Measurements from ENCODE around the gene P3H4.

GRCh38 chr17:41814195-41814594, 2.4 kb upstream of the P3H4 start:
- TF ChIP-seq CTCF (conservative IDR thresholded peaks at IDR 0.05; ENCODE audit: low read depth, low read length) (no peak), RFX5 (IDR thresholded peaks at IDR 0.05; ENCODE audit: low read depth, low read length) (no peak)

Measured in IMR-90 (cell line).